Spleen (tissue), 7 donors: ENCODE measurements around the gene CASP10.

ENCODE experiments used
- POLR2A ChIP-seq, 3 donors: fragments of 450-650 bp; IDR thresholded peaks; one replicate each; pipeline ENCODE4 v1.5.1; 2017; ENCODE audit warnings: antibody characterized with exemption in 3 of 3, mild to moderate bottlenecking in 1 of 3
- POLR2AphosphoS5 ChIP-seq, 3 donors: sonication (generic); formaldehyde crosslinking; IDR thresholded peaks; one replicate each; pipeline ENCODE4 v1.5.1; 2017; ENCODE audit warnings: antibody characterized with exemption in 3 of 3
- TF ChIP-seq, protein P1 (sequence below), 11 experiments: fragments of 200-600 bp in 7 of 11; fragments of 450-650 bp in 4 of 11; sonication (generic) in 4 of 11; IDR thresholded peaks in 8 of 11; conservative IDR thresholded peaks in 3 of 11; 1 replicate in 7 of 11; 2 replicates in 4 of 11; pipeline versions ENCODE4 v1.4.0 to v1.8.0; 2016 to 2021; ENCODE audit warnings: antibody characterized with exemption in 11 of 11, inconsistent platforms in 4 of 11, mild to moderate bottlenecking in 1 of 11
- donor health status: DM: no; HTN: no; CAD: no; lungs with moderate emphysema.
- donor health status: DM: no; HTN: no; CAD: no.
- donor health status: DM: no; HTN: no; CAD: no.

DNA sequence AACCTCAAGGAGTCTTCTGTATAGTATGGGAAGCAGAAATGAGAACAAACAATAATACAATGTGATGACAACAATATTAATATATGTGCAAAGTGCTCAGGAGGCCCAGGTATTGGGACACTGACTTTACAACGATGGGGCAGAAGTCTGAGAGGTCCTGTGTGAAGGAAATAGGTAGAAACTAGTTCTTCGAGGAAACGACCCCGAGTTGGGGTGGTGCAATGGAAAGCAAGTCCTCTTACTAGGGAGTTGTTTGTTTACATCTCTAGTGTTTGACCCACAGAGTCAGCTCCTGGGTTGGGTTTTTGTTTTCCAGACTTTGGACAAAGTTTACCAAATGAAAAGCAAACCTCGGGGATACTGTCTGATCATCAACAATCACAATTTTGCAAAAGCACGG is 93.6 kb downstream of the CASP10 start:
- TF ChIP-seq, protein P1, sequence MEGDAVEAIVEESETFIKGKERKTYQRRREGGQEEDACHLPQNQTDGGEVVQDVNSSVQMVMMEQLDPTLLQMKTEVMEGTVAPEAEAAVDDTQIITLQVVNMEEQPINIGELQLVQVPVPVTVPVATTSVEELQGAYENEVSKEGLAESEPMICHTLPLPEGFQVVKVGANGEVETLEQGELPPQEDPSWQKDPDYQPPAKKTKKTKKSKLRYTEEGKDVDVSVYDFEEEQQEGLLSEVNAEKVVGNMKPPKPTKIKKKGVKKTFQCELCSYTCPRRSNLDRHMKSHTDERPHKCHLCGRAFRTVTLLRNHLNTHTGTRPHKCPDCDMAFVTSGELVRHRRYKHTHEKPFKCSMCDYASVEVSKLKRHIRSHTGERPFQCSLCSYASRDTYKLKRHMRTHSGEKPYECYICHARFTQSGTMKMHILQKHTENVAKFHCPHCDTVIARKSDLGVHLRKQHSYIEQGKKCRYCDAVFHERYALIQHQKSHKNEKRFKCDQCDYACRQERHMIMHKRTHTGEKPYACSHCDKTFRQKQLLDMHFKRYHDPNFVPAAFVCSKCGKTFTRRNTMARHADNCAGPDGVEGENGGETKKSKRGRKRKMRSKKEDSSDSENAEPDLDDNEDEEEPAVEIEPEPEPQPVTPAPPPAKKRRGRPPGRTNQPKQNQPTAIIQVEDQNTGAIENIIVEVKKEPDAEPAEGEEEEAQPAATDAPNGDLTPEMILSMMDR (IDR thresholded peaks at IDR 0.05 in 8 of 11, conservative IDR thresholded peaks at IDR 0.05 in 3 of 11) = no peak
- TF ChIP-seq POLR2AphosphoS5 (IDR thresholded peaks at IDR 0.05) (no peak), POLR2A (IDR thresholded peaks at IDR 0.05) (no peak)
